ENCODE measurements around the gene LY6G5B.

LY6G5B gene

GRCh38 chr6:31666337-31666965 lies 3.3 kb upstream of the LY6G5B start:
- TF ChIP-seq, protein P1, sequence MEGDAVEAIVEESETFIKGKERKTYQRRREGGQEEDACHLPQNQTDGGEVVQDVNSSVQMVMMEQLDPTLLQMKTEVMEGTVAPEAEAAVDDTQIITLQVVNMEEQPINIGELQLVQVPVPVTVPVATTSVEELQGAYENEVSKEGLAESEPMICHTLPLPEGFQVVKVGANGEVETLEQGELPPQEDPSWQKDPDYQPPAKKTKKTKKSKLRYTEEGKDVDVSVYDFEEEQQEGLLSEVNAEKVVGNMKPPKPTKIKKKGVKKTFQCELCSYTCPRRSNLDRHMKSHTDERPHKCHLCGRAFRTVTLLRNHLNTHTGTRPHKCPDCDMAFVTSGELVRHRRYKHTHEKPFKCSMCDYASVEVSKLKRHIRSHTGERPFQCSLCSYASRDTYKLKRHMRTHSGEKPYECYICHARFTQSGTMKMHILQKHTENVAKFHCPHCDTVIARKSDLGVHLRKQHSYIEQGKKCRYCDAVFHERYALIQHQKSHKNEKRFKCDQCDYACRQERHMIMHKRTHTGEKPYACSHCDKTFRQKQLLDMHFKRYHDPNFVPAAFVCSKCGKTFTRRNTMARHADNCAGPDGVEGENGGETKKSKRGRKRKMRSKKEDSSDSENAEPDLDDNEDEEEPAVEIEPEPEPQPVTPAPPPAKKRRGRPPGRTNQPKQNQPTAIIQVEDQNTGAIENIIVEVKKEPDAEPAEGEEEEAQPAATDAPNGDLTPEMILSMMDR (conservative IDR thresholded peaks at IDR 0.05; ENCODE audit: control insufficient read depth, insufficient read depth, low read depth, low read length): no peak
- DNase-seq (ENCODE audit: low read depth): no peak
- peak overlapping the region; percentile 93 for H3K4me3 ChIP-seq (ENCODE audit: control insufficient read depth, low read depth, low read length)

GRCh38 chr6:31676322-31676903 lies 6.6 kb downstream of the LY6G5B start:
- TF ChIP-seq, protein P1 (conservative IDR thresholded peaks at IDR 0.05; ENCODE audit: control insufficient read depth, insufficient read depth, low read depth, low read length): no peak
- no peak for DNase-seq (ENCODE audit: low read depth)
- no peak overlapping the region for H3K4me3 ChIP-seq (ENCODE audit: control insufficient read depth, low read depth, low read length)

DNA sequence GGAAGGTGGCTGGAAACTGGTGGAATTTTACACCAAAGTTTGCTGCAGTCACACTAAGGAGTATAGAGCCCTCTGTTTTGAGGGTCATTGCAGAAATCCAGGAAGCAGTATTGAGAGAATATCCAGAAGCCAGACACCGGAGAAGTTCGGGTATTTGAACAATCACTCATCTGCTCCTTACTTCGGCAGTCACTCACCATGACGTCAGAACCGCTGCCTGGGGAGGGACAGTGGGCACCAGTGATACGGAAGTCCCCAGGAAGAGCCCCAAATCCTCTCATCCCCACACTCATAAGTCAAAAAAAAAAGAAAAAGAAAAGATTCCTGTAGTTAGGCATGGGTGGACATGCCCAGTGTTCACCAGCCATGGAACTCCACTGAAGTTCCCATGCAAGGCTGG lies 7.1 kb downstream of the LY6G5B start:
- no peak for DNase-seq (ENCODE audit: low read depth)
- TF ChIP-seq, protein P1 (conservative IDR thresholded peaks at IDR 0.05; ENCODE audit: control insufficient read depth, insufficient read depth, low read depth, low read length): no peak
- no peak overlapping the region for H3K4me3 ChIP-seq (ENCODE audit: control insufficient read depth, low read depth, low read length)

DNA sequence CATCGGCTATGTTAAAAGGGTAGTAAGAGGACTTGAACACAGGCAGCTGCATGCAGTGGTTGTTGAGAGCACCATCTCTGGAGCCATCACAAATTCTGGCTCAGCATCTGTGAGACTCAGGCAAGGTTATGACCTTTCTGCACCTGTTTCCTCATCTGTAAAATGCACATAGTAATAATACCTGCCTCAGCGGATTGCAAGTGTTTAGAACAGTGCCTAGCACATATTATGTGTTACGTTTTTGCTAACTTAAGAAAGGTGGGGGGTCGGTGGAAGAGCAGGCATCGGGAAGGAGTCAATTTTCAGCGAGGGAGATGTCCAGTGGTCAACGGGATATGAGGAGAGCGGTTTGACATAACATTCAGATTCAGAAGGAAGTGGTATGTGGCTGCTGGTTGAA lies 8.2 kb downstream of the LY6G5B start:
- DNase-seq (ENCODE audit: low read depth): no peak
- TF ChIP-seq, protein P1 (conservative IDR thresholded peaks at IDR 0.05; ENCODE audit: control insufficient read depth, insufficient read depth, low read depth, low read length): no peak
- no peak overlapping the region for H3K4me3 ChIP-seq (ENCODE audit: control insufficient read depth, low read depth, low read length)

GRCh38 chr6:31680226-31681134 lies 10.7 kb downstream of the LY6G5B start, which contains the start of gene LY6G5C:
Gene LY6G5C, minus strand, starts transcription at chr6:31681067. Its CDS starts 694 bp downstream, at chr6:31680373.
- peak within 1 kb of the TSS; percentile 38 for H3K4me3 ChIP-seq (ENCODE audit: control insufficient read depth, low read depth, low read length)
- peak; percentile 91 for DNase-seq (ENCODE audit: low read depth)
- TF ChIP-seq, protein P1 (conservative IDR thresholded peaks at IDR 0.05; ENCODE audit: control insufficient read depth, insufficient read depth, low read depth, low read length): peak; percentile 72

- peak overlapping the region; percentile 38 for H3K4me3 ChIP-seq (ENCODE audit: control insufficient read depth, low read depth, low read length)
- TF ChIP-seq, protein P1 (conservative IDR thresholded peaks at IDR 0.05; ENCODE audit: control insufficient read depth, insufficient read depth, low read depth, low read length): peak; percentile 10
- peak; percentile 19 for DNase-seq (ENCODE audit: low read depth)
These were observed 11.4 kb downstream of the LY6G5B start for GRCh38 chr6:31681135-31681671.

Measured in fibroblast of mammary gland (primary cell).